ENCODE measurements around the gene PRMT9.

DNA sequence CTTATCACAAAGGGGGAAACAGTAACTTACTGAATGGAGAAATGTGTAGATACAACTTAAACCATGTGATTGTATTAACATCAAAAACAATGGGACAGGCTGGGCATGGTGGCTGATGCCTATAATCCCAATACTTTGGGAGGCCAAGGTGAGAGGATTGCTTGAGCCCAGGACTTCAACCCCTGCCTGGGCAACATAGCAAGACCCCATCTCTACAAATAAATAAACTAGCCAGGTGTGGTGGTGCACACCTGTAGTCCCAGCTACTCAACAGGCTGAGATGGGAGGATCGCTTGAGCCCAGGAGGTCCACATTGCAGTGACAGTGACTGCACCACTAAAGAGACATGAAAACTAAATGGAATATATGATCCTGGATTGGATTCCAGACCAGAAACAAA is 40.3 kb downstream of the PRMT9 start:
- TF ChIP-seq, protein P1, sequence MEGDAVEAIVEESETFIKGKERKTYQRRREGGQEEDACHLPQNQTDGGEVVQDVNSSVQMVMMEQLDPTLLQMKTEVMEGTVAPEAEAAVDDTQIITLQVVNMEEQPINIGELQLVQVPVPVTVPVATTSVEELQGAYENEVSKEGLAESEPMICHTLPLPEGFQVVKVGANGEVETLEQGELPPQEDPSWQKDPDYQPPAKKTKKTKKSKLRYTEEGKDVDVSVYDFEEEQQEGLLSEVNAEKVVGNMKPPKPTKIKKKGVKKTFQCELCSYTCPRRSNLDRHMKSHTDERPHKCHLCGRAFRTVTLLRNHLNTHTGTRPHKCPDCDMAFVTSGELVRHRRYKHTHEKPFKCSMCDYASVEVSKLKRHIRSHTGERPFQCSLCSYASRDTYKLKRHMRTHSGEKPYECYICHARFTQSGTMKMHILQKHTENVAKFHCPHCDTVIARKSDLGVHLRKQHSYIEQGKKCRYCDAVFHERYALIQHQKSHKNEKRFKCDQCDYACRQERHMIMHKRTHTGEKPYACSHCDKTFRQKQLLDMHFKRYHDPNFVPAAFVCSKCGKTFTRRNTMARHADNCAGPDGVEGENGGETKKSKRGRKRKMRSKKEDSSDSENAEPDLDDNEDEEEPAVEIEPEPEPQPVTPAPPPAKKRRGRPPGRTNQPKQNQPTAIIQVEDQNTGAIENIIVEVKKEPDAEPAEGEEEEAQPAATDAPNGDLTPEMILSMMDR (conservative IDR thresholded peaks at IDR 0.05 in 1 of 2, IDR thresholded peaks at IDR 0.05 in 1 of 2; ENCODE audit: extremely low read depth in 1 of 2, insufficient read depth in 1 of 2, low read depth in 1 of 2, low read length in 2 of 2), result no peak
- TF ChIP-seq EZH2 (IDR thresholded peaks at IDR 0.05; ENCODE audit: borderline replicate concordance, low read length), result no peak
